H9 (cell line): ENCODE measurements around the gene MYOCD. TPM values are rescaled to one million over a fixed set of nuclear protein-coding genes. Genes with fewer than 3 reads are reported as not detected.

Experiments
- DNase-seq: peaks from one replicate; pipeline ENCODE4 v3.0.0-alpha.2; 2017
- H2AFZ ChIP-seq: one replicate; pipeline ENCODE4 v1.6.1; 2013; ENCODE audit warnings: mild to moderate bottlenecking, low read length, control low read depth, moderate library complexity
- H2AK5ac ChIP-seq: 2 replicates; pipeline ENCODE4 v1.6.1; 2013; ENCODE audit warnings: low read length, control low read depth, mixed read lengths; ENCODE audit not compliant: insufficient read length
- H2BK120ac ChIP-seq: one replicate; pipeline ENCODE4 v1.6.1; 2013; ENCODE audit warnings: low read depth, mild to moderate bottlenecking, low read length, control low read depth, inconsistent platforms; ENCODE audit not compliant: poor library complexity, severe bottlenecking
- H2BK12ac ChIP-seq: 2 replicates; pipeline ENCODE4 v1.6.1; 2013; ENCODE audit warnings: low read length, control low read depth, mixed read lengths, low read depth; ENCODE audit not compliant: insufficient read length
- H2BK15ac ChIP-seq: 2 replicates; pipeline ENCODE4 v1.6.1; 2013; ENCODE audit warnings: low read depth, low read length, control low read depth
- H2BK20ac ChIP-seq: one replicate; pipeline ENCODE4 v1.6.1; 2013; ENCODE audit warnings: low read depth, mild to moderate bottlenecking, low read length, control low read depth, inconsistent platforms; ENCODE audit not compliant: poor library complexity, severe bottlenecking
- H2BK5ac ChIP-seq: 2 replicates; pipeline ENCODE4 v1.6.1; 2013; ENCODE audit warnings: low read length, control low read depth, mixed read lengths; ENCODE audit not compliant: insufficient read length
- H3K14ac ChIP-seq: 2 replicates; pipeline ENCODE4 v1.6.1; 2013; ENCODE audit warnings: low read length, control low read depth; ENCODE audit not compliant: insufficient read depth
- H3K18ac ChIP-seq: 2 replicates; pipeline ENCODE4 v1.6.1; 2013; ENCODE audit warnings: low read depth, mild to moderate bottlenecking, mixed read lengths, low read length, control low read depth; ENCODE audit not compliant: insufficient read length
- H3K23ac ChIP-seq: 2 replicates; pipeline ENCODE4 v1.6.1; 2013; ENCODE audit warnings: low read length, control low read depth, mixed read lengths, low read depth; ENCODE audit not compliant: insufficient read length
- H3K23me2 ChIP-seq: 2 replicates; pipeline ENCODE4 v1.6.1; 2013; ENCODE audit warnings: low read depth, mild to moderate bottlenecking, mixed read lengths, low read length, control low read depth; ENCODE audit not compliant: insufficient read length, poor library complexity, severe bottlenecking
- H3K27ac ChIP-seq: 2 replicates; pipeline ENCODE4 v1.5.1; 2013; ENCODE audit warnings: low read length, control low read depth, mixed read lengths, low read depth; ENCODE audit not compliant: insufficient read length
- H3K27me3 ChIP-seq: 2 replicates; pipeline ENCODE4 v1.6.1; 2013; ENCODE audit warnings: low read length, control low read depth, inconsistent platforms; ENCODE audit not compliant: insufficient read depth
- H3K4ac ChIP-seq: 2 replicates; pipeline ENCODE4 v1.6.1; 2013; ENCODE audit warnings: low read depth, mild to moderate bottlenecking, control low read depth, inconsistent platforms, low read length, moderate library complexity
- H3K4me1 ChIP-seq: 2 replicates; pipeline ENCODE4 v1.6.1; 2013; ENCODE audit warnings: low read length, control low read depth, inconsistent platforms; ENCODE audit not compliant: insufficient read depth
- H3K4me2 ChIP-seq: 2 replicates; pipeline ENCODE4 v1.6.1; 2013; ENCODE audit warnings: low read length, control low read depth, mixed read lengths; ENCODE audit not compliant: insufficient read length, insufficient read depth
- H3K56ac ChIP-seq: 2 replicates; pipeline ENCODE4 v1.6.1; 2013; ENCODE audit warnings: low read depth, mild to moderate bottlenecking, mixed read lengths, low read length, control low read depth; ENCODE audit not compliant: insufficient read length
- H3K79me1 ChIP-seq: 2 replicates; pipeline ENCODE4 v1.6.1; 2013; ENCODE audit warnings: low read depth, mild to moderate bottlenecking, moderate library complexity, low read length, control low read depth, inconsistent platforms; ENCODE audit not compliant: insufficient read depth, poor library complexity, severe bottlenecking
- H3K79me2 ChIP-seq: 2 replicates; pipeline ENCODE4 v1.6.1; 2013; ENCODE audit warnings: low read length, control low read depth, inconsistent platforms; ENCODE audit not compliant: insufficient read depth
- H3K9ac ChIP-seq: 2 replicates; pipeline ENCODE4 v1.6.1; 2013; ENCODE audit warnings: low read length, control low read depth, mixed read lengths; ENCODE audit not compliant: insufficient read length; ENCODE audit errors: extremely low read depth
- H3K9me3 ChIP-seq: one replicate; pipeline ENCODE4 v1.6.1; 2013; ENCODE audit warnings: low read depth, low read length, inconsistent platforms; ENCODE audit not compliant: control insufficient read depth
- H3T11ph ChIP-seq: one replicate; pipeline ENCODE4 v1.6.1; 2013; ENCODE audit warnings: mild to moderate bottlenecking, low read length, control low read depth, inconsistent platforms
- H4K20me1 ChIP-seq: one replicate; pipeline ENCODE4 v1.6.1; 2013; ENCODE audit not compliant: control insufficient read depth, insufficient read length, insufficient read depth
- H4K5ac ChIP-seq: 2 replicates; pipeline ENCODE4 v1.6.1; 2013; ENCODE audit warnings: low read depth, mild to moderate bottlenecking, mixed read lengths, low read length, control low read depth; ENCODE audit not compliant: insufficient read length
- H4K8ac ChIP-seq: replicated peaks from 2 replicates; pipeline ENCODE4 v1.6.1; 2013; ENCODE audit warnings: low read length, control low read depth, mixed read lengths, low read depth; ENCODE audit not compliant: insufficient read length
- H4K91ac ChIP-seq: 2 replicates; pipeline ENCODE4 v1.6.1; 2013; ENCODE audit warnings: low read depth, mild to moderate bottlenecking, moderate library complexity, mixed read lengths, low read length, control low read depth; ENCODE audit not compliant: insufficient read length
- H3K27ac Mint-ChIP-seq, 3 experiments: 2 replicates in 2 of 3; 3 replicates in 1 of 3; pipeline ENCODE4 v1.8.0; 2020 to 2021; ENCODE audit warnings: mixed read lengths in 3 of 3, mild to moderate bottlenecking in 1 of 3, moderate library complexity in 1 of 3
- H3K27me3 Mint-ChIP-seq: 2 replicates; pipeline ENCODE4 v1.8.0; 2021; ENCODE audit warnings: low read depth, mild to moderate bottlenecking, moderate library complexity, mixed read lengths
- H3K36me3 Mint-ChIP-seq, 3 experiments: 2 replicates in 2 of 3; 3 replicates in 1 of 3; pipeline ENCODE4 v1.8.0; 2020 to 2021; ENCODE audit warnings: low read depth in 3 of 3, mixed read lengths in 3 of 3; ENCODE audit not compliant: insufficient read depth in 1 of 3
- H3K4me1 Mint-ChIP-seq, 2 experiments: 2 replicates each; pipeline ENCODE4 v1.8.0; 2020; ENCODE audit warnings: mixed read lengths in 2 of 2
- H3K4me3 Mint-ChIP-seq, 2 experiments: 2 replicates in 1 of 2; 3 replicates in 1 of 2; pipeline ENCODE4 v1.8.0; 2020 to 2021; ENCODE audit warnings: mild to moderate bottlenecking in 2 of 2, mixed read lengths in 2 of 2, moderate library complexity in 1 of 2
- H3K9me3 Mint-ChIP-seq, 2 experiments: 2 replicates in 1 of 2; 3 replicates in 1 of 2; pipeline ENCODE4 v1.8.0; 2020; ENCODE audit warnings: mild to moderate bottlenecking in 2 of 2, mixed read lengths in 2 of 2, moderate library complexity in 1 of 2
- CTCF ChIP-seq: fragments of 200-600 bp; sonication (generic); conservative IDR thresholded peaks from 3 replicates; pipeline ENCODE4 v1.8.0; 2021; ENCODE audit warnings: antibody characterized with exemption, mild to moderate bottlenecking
- WGBS: extraction: QIAGEN DNeasy Blood & Tissue Kit; methylation state at CpG from one replicate; pipeline ENCODE4 v1.1.7; 2013; ENCODE audit warnings: missing lambda C conversion rate, low lambda C conversion rate, mixed read lengths; ENCODE audit not compliant: insufficient read length; ENCODE audit errors: extremely low coverage; 5-methylcytosine and 5-hydroxymethylcytosine counted together
- total RNA-seq: library from RNA; stranded (reverse); gene quantifications from 2 replicates; pipeline ENCODE4 v1.2.1, GENCODE V29; 2021

The MYOCD gene
- total RNA-seq, 1 experiment from 2014 or later, result 0.17 TPM

GRCh38 chr17:12686486-12686885 lies 20.8 kb downstream of the MYOCD start:
- no peak overlapping the region for H3K27ac ChIP-seq
- H3K4me2 ChIP-seq, result no peak overlapping the region
- no CpG with 5 or more reads among the region's 1 CpG for WGBS
- H4K5ac ChIP-seq, result no peak overlapping the region
- H4K91ac ChIP-seq, result no peak overlapping the region
- no peak overlapping the region for H2AK5ac ChIP-seq
- H2BK120ac ChIP-seq, result no peak overlapping the region
- no peaks in the 10 kb centered on the region for H3K79me2 ChIP-seq
- no peak overlapping the region for H3T11ph ChIP-seq
- Mint-ChIP-seq H3K27me3 (no peaks in the 10 kb centered on the region), H3K27ac (peak overlapping the region in 1 of 3 experiments; percentile 40; a peak in 1 of 7 replicates), H3K9me3 (no peaks in the 10 kb centered on the region; a peak in 1 of 5 replicates), H3K36me3 (no peaks in the 10 kb centered on the region; a peak in 1 of 7 replicates), H3K4me3 (no peak overlapping the region), H3K4me1 (no peaks in the 10 kb centered on the region)
- H3K18ac ChIP-seq, result no peak overlapping the region
- H4K8ac ChIP-seq, result no peak overlapping the region
- no peak overlapping the region for H2BK5ac ChIP-seq
- H3K56ac ChIP-seq, result no peak overlapping the region
- H2AFZ ChIP-seq, result no peak overlapping the region
- no peaks in the 10 kb centered on the region for H4K20me1 ChIP-seq
- H3K79me1 ChIP-seq, result no peaks in the 10 kb centered on the region
- H3K14ac ChIP-seq, result no peak overlapping the region
- no peaks in the 10 kb centered on the region for H3K4me1 ChIP-seq
- H3K4ac ChIP-seq, result no peak overlapping the region
- H2BK12ac ChIP-seq, result no peak overlapping the region
- no peak for TF ChIP-seq CTCF
- no peak overlapping the region for H2BK15ac ChIP-seq
- DNase-seq, result no peak
- no peak overlapping the region for H3K9ac ChIP-seq
- H3K27me3 ChIP-seq, result no peaks in the 10 kb centered on the region
- no peaks in the 10 kb centered on the region for H3K23me2 ChIP-seq
- no peak overlapping the region for H3K23ac ChIP-seq
- no peaks in the 10 kb centered on the region for H3K9me3 ChIP-seq
- H2BK20ac ChIP-seq, result no peak overlapping the region
